ENCODE data around the gene LARGE1. TPM values are rescaled to one million over a fixed set of nuclear protein-coding genes. Genes with fewer than 3 reads are reported as not detected.

The LARGE1 gene
- total RNA-seq, 1 experiment from 2014 or later, result 1.5 TPM

DNA sequence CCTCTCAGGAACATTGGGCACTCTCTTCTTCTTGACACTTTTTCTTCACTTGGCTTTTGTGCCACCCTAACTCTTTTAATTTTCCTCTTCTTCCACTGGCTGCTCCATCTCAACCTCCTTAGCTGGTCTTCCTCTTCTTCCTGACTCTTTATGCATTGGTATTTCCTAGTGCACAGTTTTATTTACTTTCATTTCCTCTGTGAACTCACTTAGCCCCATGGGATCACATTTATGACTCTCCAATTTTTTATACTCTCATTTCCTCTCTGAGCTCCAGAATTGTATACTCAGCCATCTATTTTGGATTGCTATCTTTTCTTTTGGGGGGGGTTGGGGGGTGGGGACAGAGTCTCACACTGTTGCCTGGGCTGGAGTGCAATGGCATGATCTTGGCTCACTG lies 38.5 kb upstream of the LARGE1 start:
- Histone ChIP-seq H3K27ac (ENCODE audit: low read depth, low read length) (no peak overlapping the region), H4K20me1 (ENCODE audit: insufficient read depth) (no peaks in the 10 kb centered on the region), H3K4me1 (ENCODE audit: control insufficient read depth in 1 of 2, insufficient read depth in 2 of 2, low read length in 2 of 2) (no peaks in the 10 kb centered on the region), H3K9me2 (ENCODE audit: insufficient read depth) (no peaks in the 10 kb centered on the region), H3K9me3 (ENCODE audit: control insufficient read depth in 1 of 2, insufficient read depth in 1 of 2, low read depth in 1 of 2, low read length in 2 of 2) (peaks cover 0 to 24% of the 10 kb centered on the region in 2 experiments; a peak in 2 of 4 replicates), H3K36me3 (ENCODE audit: control insufficient read depth in 1 of 2, insufficient read depth in 2 of 2, low read length in 2 of 2) (no peaks in the 10 kb centered on the region), H2AFZ (ENCODE audit: low read depth, low read length, poor library complexity, severe bottlenecking) (no peak overlapping the region), H3K9ac (ENCODE audit: low read length) (no peak overlapping the region), H3K4me3 (replicated peaks in 1 of 2; ENCODE audit: low read depth in 1 of 2, low read length in 2 of 2) (no peak overlapping the region), H3K4me2 (ENCODE audit: low read length) (no peak overlapping the region), H3K27me3 (ENCODE audit: insufficient read depth, low read length) (no peaks in the 10 kb centered on the region), H3K79me2 (ENCODE audit: insufficient read depth, low read length) (no peaks in the 10 kb centered on the region)
- ChIA-PET CTCF (no interaction called here), POLR2A (no interaction called here), RAD21 (ENCODE audit: low non-redundant PET in 1 of 2, low total read pairs in 2 of 2, uncharacterized antibody in 2 of 2, unreplicated experiment in 2 of 2) (no interaction called here)
- TF ChIP-seq ZNF274 (IDR thresholded peaks at IDR 0.05; ENCODE audit: low read depth, low read length) (no peak), ELF1 (IDR thresholded peaks at IDR 0.05; ENCODE audit: borderline replicate concordance, low read depth) (no peak), FOSL1 (IDR thresholded peaks at IDR 0.05; ENCODE audit: low read depth) (no peak), SRF (IDR thresholded peaks at IDR 0.05; ENCODE audit: low read depth) (no peak), YY1 (IDR thresholded peaks at IDR 0.05; ENCODE audit: extremely low read depth, insufficient replicate concordance, low read depth, low read length) (no peak), CBX3 (IDR thresholded peaks at IDR 0.05; ENCODE audit: low read depth) (no peak), JUND (IDR thresholded peaks at IDR 0.05) (no peak), RAD21 (IDR thresholded peaks at IDR 0.05; ENCODE audit: low read depth) (no peak), CEBPB (IDR thresholded peaks at IDR 0.05; ENCODE audit: low read depth) (no peak), SP1 (IDR thresholded peaks at IDR 0.05; ENCODE audit: low read depth) (no peak)
- TF ChIP-seq, protein P1, sequence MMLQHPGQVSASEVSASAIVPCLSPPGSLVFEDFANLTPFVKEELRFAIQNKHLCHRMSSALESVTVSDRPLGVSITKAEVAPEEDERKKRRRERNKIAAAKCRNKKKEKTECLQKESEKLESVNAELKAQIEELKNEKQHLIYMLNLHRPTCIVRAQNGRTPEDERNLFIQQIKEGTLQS (IDR thresholded peaks at IDR 0.05), result no peak
- TF ChIP-seq, protein P2, sequence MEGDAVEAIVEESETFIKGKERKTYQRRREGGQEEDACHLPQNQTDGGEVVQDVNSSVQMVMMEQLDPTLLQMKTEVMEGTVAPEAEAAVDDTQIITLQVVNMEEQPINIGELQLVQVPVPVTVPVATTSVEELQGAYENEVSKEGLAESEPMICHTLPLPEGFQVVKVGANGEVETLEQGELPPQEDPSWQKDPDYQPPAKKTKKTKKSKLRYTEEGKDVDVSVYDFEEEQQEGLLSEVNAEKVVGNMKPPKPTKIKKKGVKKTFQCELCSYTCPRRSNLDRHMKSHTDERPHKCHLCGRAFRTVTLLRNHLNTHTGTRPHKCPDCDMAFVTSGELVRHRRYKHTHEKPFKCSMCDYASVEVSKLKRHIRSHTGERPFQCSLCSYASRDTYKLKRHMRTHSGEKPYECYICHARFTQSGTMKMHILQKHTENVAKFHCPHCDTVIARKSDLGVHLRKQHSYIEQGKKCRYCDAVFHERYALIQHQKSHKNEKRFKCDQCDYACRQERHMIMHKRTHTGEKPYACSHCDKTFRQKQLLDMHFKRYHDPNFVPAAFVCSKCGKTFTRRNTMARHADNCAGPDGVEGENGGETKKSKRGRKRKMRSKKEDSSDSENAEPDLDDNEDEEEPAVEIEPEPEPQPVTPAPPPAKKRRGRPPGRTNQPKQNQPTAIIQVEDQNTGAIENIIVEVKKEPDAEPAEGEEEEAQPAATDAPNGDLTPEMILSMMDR (IDR thresholded peaks at IDR 0.05 in 2 of 3, conservative IDR thresholded peaks at IDR 0.05 in 1 of 3; ENCODE audit: borderline replicate concordance in 1 of 3, insufficient read depth in 1 of 3, low read depth in 2 of 3, low read length in 2 of 3), result no peak
- TF ChIP-seq, protein P3, sequence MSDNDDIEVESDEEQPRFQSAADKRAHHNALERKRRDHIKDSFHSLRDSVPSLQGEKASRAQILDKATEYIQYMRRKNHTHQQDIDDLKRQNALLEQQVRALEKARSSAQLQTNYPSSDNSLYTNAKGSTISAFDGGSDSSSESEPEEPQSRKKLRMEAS (IDR thresholded peaks at IDR 0.05), result no peak
- intact Hi-C loops (cut with micrococcal nuclease), result no loop called here
- DNase-seq (ENCODE audit: low read depth, low spot score), result no peak
- no TSS peak for BruUV-seq (replicated peaks)
- no peak for ATAC-seq
